GM19395 (cell line): Measurements from ENCODE around the gene HEXD.

Source experiments
- ATAC-seq: cut with Tn5 transposase; IDR thresholded peaks from one replicate; pipeline ENCODE4 v1.9.1; 2021; ENCODE audit warnings: mild to moderate bottlenecking, moderate library complexity; ENCODE audit not compliant: unreplicated experiment

HEXD gene

DNA sequence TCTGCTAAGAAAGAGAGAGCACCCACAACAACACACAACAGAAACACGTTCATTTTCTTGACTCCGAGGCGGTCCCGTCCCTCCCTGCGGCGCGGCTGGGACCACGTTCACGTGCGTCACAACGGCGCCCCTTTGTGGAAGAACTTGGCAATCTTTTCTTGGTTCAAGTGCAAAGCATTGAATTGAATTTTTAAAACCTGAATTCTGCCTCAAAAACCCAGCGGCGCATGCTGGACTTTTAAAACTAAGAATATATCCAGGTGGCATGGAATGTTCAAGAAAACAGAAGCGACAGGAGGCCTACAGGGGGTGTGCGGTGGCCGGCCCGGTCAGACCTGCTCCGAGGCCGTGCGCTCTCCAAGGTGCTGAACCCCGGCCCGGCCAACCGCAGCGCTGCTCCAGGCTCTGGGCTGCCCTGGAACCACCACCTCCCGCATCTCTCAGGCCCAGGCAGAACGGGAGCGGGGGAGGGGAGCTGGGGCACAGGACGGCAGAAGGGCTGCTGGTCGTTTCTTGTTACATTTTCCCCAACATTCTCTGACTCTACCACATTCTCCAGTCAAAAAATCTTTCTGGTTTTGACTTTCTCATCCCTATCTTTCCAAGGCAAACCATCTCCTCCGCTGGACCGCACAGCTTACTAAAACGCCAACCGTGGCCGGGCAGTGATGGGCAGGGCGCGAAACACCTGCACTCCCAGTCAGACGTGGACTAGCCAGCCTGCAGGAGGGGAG, 3.4 kb upstream of the HEXD start:
- ATAC-seq = no peak

DNA sequence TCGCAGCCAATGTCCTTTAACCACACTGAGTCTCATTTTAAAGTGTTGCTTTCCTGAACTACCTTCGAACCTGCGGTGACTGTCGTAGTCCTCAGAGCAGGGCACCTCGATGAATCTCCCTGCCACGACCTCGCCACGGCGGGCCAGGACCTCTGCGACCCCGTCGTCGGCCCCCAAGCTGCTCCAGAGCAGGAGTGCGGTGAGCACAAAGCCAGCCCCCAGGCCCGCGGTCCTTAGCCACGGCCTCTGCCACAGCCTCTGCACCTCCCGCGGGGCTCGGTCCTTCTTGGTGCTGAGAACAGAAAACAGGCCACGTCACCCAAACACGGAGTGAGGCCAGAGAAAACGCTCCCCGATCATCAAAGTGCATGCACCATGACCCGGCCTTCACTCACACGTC, 2.8 kb upstream of the HEXD start:
- no peak for ATAC-seq

DNA sequence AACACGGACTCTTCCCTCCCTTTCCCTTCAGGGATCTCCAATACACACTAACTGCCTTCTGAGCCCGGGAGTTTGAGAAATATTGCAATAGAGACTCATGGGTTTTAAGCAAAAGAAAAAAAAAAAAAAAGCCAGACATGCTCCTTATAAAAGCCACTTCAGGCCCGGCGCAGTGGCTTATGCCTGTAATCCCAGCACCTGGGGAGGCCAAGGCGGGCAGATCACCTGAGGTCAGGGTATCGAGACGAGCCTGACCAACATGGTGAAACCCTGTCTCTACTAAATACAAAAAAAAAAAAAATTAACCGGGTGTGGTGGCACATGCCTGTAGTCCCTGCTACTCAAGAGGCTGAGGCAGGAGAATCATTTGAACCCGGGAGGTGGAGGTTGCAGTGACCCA, 2.4 kb upstream of the HEXD start:
- ATAC-seq = no peak

GRCh38 chr17:82416264-82416663, 1.9 kb upstream of the HEXD start:
- no peak for ATAC-seq

DNA sequence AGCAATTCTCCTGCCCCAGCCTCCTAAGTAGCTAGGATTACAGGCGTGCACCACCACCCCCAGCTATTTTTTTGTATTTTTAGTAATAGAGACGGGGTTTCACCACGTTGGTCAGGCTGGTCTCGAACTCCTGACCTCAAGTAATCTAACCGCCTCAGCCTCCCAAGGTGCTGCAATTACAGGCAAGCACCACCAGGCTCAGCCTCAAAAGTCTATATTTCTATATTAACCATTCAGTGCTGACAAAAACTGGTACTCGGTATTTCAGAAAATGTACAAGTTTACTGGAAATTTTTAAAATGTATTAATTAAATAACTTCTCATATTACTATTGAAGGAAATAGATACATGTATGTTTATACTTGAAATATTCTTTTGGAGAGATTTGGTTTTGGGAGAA, 1.4 kb upstream of the HEXD start:
- ATAC-seq = no peak

DNA sequence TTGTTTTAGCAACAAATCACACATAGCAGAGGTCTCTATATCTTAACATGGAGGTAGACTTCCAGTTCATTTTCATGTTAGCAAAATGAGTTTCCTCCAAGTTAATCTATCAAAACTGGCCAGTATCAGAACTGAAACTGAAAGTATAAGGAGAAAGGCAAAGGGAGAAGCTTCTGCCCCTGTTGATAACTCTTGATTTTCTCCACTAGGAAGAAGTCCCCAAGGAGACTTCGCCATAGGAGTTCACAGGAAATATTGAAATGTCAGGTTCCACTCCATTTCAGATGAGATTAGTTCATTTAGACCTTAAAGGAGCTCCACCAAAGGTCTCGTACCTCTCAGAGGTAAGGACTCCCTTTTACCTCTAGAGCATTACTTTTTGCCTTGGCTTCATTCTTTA, 1.4 kb downstream of the HEXD start:
- no peak for ATAC-seq

DNA sequence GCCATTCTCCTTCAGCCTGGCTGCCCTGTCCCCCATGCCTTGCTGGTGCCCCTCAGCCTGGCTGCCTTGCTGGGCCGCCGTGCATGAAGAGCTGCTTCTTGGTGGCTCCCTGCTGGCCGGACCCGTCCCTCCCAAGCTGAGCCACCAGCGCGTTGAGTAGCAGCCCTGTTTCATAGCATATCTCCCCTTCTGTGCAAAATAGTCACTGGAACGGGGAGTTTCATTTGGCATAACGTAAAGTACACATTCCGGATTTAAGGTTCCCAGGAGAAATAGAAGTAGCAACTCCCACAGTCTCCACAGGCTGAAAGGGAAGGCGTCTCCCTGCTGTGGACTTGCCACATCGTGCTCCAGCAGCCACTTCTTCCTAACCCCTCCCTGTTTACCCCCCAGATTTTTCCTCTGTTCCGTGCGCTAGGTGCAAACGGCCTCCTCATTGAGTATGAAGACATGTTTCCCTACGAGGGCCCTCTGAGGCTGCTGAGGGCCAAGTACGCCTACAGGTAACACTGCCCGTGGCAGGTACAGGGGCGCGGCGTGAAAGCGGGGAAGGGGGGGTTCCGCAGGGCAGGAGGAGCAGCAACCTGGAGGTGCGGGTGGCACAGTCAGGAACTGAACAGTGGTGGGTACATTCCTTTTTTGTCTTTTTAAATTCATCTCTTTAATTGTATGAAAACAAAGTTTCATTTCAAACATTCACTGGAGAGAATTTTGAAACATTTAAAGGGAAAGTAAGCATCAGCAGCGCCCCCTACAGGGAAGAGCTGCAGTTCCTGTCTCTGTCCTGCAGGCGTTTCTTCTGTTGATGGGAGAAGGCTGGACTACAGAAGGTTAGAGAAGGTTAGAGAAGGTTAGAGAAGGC, 6.1 kb downstream of the HEXD start:
- ATAC-seq = no peak

DNA sequence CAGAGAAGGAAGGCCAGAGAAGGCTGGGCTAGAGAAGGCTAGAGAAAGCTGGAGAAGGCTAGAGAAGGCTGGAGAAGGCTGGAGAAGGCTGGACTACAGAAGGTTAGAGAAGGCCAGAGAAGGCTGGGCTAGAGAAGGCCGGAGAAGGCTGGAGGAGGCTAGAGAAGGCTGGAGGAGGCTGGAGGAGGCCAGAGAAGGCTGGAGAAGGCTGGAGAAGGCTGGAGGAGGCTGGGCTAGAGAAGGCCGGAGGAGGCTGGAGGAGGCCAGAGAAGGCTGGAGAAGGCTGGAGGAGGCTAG, 6.7 kb downstream of the HEXD start:
- no peak for ATAC-seq

DNA sequence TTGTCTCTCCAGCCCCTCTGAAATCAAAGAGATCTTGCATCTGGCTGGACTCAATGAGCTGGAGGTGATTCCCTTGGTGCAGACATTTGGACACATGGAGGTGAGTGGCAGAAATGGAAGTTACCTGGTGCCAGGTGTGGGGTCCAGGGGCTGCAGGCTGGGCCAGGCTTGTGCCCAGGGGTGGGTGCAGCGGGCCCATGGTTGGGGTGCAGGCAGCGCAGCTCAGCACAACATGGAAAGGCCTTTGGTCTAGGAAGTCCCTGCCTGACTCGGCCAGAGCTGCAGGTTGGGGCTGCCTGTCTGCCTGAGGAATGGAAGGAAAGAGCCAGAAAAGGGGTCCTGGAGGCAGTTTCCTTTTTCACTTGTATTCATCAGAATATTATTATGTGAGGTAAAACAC, 10.4 kb downstream of the HEXD start:
- ATAC-seq = no peak

DNA sequence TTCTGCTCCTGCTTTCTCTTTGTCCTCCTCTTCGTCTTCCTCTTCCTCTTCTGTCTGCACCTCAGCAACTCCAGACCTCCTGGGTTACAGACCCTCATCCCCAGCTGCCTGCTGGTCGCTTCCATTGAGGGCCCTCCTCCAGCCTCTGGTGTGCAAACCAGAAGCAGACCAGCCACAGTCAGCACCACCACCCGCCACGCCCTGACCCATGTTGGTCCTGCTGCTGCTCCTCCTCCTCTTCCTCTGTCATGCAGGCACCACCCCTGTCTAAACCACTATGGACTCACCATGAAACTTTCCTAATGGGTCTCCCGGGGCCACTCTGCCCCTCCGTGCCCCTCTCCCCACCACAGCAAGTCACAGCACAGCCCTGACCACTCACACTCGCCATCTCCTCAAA, 11.7 kb downstream of the HEXD start:
- ATAC-seq = no peak

DNA sequence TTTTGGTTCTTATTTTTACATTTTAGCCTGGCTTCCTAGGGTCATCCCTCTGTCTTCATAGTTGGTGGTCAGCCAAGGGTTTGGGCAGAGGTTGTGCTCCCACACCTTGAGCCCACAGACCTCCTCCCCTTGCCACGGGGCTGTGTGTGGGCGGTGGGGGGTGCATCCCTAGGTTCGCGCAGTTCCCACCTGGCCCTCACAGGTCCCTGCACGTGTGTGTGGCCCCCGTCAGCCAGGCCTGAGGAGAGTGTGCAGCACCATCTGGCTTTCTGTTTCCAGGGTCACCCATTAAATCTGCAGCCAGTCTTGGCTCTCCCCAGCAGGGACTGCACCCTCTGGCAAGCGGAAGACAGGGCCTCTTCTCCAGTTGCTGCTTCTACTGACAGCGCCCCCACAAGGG, 13.9 kb downstream of the HEXD start:
- ATAC-seq = no peak

GRCh38 chr17:82433560-82434215, 15.5 kb downstream of the HEXD start:
- ATAC-seq = no peak

DNA sequence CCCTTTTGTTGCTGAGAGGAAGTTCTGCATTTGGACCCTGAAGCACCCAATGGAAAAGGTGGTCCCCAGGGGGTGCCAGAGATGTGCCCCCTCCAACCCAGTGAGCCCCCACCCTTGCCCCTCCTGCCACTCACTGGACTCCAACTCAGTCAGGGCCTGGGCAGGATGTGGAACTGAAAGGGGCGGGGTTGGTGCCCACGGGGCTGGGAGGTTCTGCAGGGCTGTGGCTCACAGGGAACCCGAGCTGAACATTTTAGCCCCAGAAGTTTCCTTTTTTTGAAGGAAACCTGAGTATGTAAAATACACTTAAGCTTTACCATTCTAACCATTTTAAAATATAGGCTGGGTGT, 16.0 kb downstream of the HEXD start:
- no peak for ATAC-seq

DNA sequence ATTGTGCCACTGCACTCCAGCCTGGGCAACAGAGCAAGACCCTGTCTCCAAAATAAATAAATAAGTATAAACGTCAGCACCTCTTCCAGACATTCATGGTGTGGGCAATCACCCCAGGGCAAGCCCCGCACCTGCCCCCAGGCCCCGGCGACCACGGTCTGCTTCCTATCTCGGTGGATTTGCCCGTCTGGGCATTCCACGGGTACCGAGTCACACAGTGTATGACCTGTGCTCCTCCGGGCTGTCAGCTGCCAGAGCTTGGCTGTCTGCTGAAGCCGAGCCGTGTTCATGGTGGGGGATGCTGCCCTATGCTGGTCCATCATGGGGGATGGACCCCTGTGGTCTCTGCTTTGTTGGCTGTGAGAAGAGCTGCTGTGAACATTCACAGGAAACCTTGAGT, 17.0 kb downstream of the HEXD start:
- ATAC-seq = no peak

DNA sequence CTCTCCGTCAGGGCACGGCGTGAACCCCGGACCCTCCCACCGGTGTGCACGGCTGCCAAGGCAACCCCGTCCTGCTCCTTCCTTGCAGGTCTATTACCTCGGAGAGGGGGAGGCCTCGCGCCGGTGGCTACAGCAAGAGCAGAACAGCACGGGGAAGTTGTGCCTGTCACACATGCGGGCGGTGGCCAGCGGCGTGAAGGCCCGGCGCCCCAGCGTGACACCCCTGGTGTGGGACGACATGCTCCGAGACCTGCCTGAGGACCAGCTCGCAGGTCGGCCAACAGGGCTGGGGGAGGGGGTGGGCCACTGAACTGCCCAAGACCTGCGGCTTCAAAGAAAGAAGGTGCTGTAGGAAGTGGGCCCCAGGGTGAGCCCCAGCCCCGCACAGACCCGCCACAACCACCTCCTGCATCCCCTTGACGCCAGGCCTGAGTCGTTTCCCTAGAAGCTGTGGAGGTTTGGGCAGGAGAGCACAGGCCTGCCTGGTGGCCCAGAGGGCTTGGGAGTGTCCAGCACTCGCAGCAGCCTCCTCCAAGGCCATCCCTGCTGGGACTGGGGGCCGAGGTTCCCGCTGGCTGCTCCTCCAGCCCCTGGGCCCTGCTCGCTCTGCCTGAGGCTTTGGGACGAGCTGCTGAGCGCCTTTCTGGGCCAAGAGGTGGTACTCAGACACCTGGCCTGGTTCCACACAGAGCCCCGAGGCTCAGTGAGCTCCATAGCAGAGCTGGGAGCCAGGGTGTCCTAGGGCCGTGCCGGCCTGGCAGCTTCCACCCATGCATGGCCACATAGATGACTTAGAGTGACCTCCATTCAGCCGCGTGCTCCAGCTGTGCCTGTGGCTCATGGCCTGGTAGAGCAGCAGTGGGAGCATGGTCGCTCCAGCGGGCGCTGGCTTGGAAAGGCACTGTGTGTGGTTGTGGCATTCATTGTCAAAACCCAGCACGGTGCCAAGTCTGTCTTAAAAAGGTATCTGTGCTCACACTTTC, 17.7 kb downstream of the HEXD start:
- no peak for ATAC-seq

- no peak for ATAC-seq
These were observed 18.6 kb downstream of the HEXD start for GRCh38 chr17:82436601-82437324.

DNA sequence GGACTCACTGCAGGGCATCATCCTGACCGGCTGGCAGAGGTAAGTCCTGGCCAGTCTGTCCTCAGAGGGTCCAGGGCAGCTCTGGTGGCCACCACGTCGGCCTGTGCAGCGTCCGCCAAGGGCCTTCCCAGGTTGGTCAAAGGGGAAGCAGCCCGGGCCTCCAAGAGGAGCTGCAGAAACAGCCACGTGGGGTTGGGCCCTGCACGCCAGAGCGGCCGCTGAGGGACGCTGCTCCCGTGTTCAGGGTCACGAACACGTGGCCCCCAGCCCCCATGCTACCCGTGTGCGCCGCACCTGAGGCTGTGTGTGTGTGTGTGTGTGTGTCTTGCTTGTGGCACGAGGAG, 19.1 kb downstream of the HEXD start:
- no peak for ATAC-seq

- ATAC-seq = no peak
These were observed 20.4 kb downstream of the HEXD start for GRCh38 chr17:82438401-82439193.

DNA sequence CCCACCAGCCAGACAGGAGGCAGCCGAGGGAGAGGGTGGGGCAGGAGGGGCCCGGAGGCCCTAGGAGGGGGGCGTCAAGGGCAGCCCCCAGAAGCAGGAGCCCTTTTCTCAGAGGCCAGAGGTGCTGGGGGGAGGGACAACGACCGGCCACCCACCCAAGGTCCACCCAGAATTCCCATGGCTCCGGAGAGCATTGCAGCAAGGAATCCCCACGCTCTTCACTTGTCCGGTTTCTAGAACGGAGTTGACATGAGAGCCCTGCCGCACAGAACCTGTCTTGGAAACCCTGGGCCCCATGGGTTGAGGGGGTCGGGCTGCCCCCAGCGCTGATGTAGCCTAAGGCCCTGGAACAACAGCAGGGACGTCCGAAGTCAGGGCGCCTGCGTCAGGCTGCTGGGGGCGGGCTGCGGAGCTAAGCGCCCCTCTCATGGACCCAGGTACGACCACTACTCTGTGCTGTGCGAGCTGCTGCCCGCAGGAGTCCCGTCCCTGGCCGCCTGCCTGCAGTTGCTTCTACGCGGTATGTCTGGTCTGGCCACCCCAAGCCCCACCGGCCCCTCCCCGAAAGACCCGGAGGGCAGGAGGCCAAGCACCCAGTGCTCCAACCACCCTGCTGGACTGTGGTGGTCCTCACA, 21.2 kb downstream of the HEXD start:
- ATAC-seq = no peak
